A549 treated with AZD2906 at 1 μM for 4 hours (cell line): Measurements from ENCODE around the gene PNMA1. TPM values are rescaled to one million over a fixed set of nuclear protein-coding genes. Genes with fewer than 3 reads are reported as not detected.

Experiments used
- total RNA-seq: library from RNA; stranded (reverse); fragments of 200-300 nt; extraction: Qiagen RNA extraction; gene quantifications from 5 replicates; pipeline ENCODE4 v1.2.3, GENCODE V29; 2022

Gene PNMA1
- total RNA-seq, result 57.4 to 63.7 TPM (median 59.9 TPM) in 5 replicates

GRCh38 chr14:73713803-73714655, at the start of gene PNMA1:
PNMA1 (minus strand) TSS chr14:73714384; CDS start chr14:73713639, 745 bp downstream.

Other genes with a start within 250 kb of the PNMA1 start
- 20.1 to 24.8 TPM (median 24.3 TPM) in 5 replicates for gene RIOX1, start 223.5 kb downstream of the PNMA1 start, total RNA-seq
- gene ACOT1, start 177.2 kb downstream of the PNMA1 start, total RNA-seq, result 6.3 to 8.4 TPM (median 7.4 TPM) in 5 replicates
- gene HEATR4, start 155.4 kb downstream of the PNMA1 start, total RNA-seq, result 0.03 to 0.10 TPM (median 0.06 TPM) in 4 of 5 replicates, not detected in the other
- gene ACOT2, start 145.2 kb downstream of the PNMA1 start, total RNA-seq, result 44.7 to 54.3 TPM (median 52.7 TPM) in 5 replicates
- gene ACOT4, start 122.5 kb downstream of the PNMA1 start, total RNA-seq, result 1.7 to 2.3 TPM (median 2.0 TPM) in 5 replicates
- not detected in 5 replicates for gene ACOT6, start 101.9 kb downstream of the PNMA1 start, total RNA-seq
- gene DNAL1, start 69.4 kb downstream of the PNMA1 start, total RNA-seq, result 7.7 to 10.5 TPM (median 8.6 TPM) in 5 replicates
- gene PTGR2, start 137.4 kb upstream of the PNMA1 start, total RNA-seq, result 7.5 to 8.8 TPM (median 8.2 TPM) in 5 replicates
- 43.9 to 56.6 TPM (median 44.3 TPM) in 5 replicates for gene ZNF410, start 172.5 kb upstream of the PNMA1 start, total RNA-seq
- gene FAM161B, start 235.7 kb upstream of the PNMA1 start, total RNA-seq, result 1.4 to 1.9 TPM (median 1.7 TPM) in 5 replicates
- gene COQ6, start 235.9 kb upstream of the PNMA1 start, total RNA-seq, result 22.1 to 26.9 TPM (median 25.9 TPM) in 5 replicates